SJSA1 (cell line): Measurements from ENCODE around the gene PTPRD. TPM values are rescaled to one million over a fixed set of nuclear protein-coding genes. Genes with fewer than 3 reads are reported as not detected.

Source experiments
- DNase-seq, 2 experiments: peaks; one replicate each; pipeline ENCODE4 v3.0.0-alpha.2; 2015 to 2020; ENCODE audit warnings: low spot score in 2 of 2, low read depth in 1 of 2
- H3K27ac ChIP-seq: fragments of 250-450 bp; sonication (Bioruptor Pico); 2 replicates; pipeline ENCODE4 v1.5.1; 2020; ENCODE audit warnings: mild to moderate bottlenecking, moderate library complexity
- H3K27me3 ChIP-seq: fragments of 250-450 bp; sonication (Bioruptor Pico); replicated peaks from 2 replicates; pipeline ENCODE4 v1.5.1; 2020; ENCODE audit warnings: mild to moderate bottlenecking, moderate library complexity
- H3K36me3 ChIP-seq: fragments of 250-450 bp; sonication (Bioruptor Pico); 2 replicates; pipeline ENCODE4 v1.5.1; 2020; ENCODE audit warnings: mild to moderate bottlenecking
- H3K4me1 ChIP-seq: fragments of 250-450 bp; sonication (Bioruptor Pico); replicated peaks from 2 replicates; pipeline ENCODE4 v1.6.1; 2021; ENCODE audit warnings: mild to moderate bottlenecking
- H3K4me3 ChIP-seq: fragments of 250-450 bp; sonication (Bioruptor Pico); 2 replicates; pipeline ENCODE4 v1.5.1; 2020; ENCODE audit warnings: mild to moderate bottlenecking
- H3K9me3 ChIP-seq: fragments of 250-450 bp; sonication (Bioruptor Pico); replicated peaks from 2 replicates; pipeline ENCODE4 v1.5.1; 2020; ENCODE audit warnings: mild to moderate bottlenecking
- total RNA-seq: library from RNA; depleted of rRNA; stranded (reverse); fragments of >200 nt; shearing (Covaris generic); gene quantifications from 2 replicates; pipeline ENCODE4 v1.2.3, GENCODE V29; 2014

PTPRD gene
- total RNA-seq, 1 experiment from 2014 or later: not detected

DNA sequence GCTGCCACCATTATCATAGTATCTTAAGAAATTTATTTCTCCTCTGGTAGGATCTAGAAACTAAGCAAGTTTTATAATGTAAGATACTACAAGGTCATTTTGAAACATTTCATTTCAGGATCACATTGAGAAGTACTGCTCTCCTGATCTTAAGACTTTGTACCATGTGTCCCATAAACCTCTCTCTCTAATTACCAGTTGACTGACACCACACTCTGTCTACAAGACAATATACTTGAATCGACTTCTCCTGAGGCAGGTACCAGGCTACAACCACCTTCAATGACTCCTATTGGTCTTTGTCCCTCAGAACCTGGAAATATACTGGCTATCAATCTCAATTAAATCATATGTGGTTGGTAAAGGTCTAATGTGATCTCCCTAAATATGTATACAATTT lies 597.0 kb downstream of the PTPRD start:
- H3K27ac ChIP-seq: no peak overlapping the region
- H3K27me3 ChIP-seq: no peaks in the 10 kb centered on the region
- no peak for DNase-seq
- H3K36me3 ChIP-seq: no peaks in the 10 kb centered on the region
- H3K9me3 ChIP-seq: no peaks in the 10 kb centered on the region
- H3K4me1 ChIP-seq: no peaks in the 10 kb centered on the region
- no peak overlapping the region for H3K4me3 ChIP-seq

DNA sequence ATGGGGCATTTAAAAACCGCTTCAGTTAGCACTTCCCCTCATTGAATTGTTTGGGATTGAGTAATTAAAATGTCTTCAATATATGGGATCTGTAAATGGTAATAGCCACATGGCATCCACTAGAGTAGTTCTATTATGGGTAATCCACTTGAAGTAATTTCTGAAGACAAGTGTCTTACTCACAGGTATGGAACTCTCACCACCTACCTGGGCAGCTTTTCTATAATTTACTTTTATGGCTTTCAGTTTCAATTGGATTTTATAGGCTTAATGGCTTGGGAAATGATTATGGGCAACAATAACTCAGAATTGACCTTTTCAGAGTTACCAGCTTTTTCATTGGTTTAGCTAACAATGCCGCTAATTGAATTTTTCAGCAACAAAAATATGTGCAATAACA lies 597.9 kb downstream of the PTPRD start:
- Histone ChIP-seq H3K36me3 (no peaks in the 10 kb centered on the region), H3K27ac (no peak overlapping the region), H3K27me3 (no peaks in the 10 kb centered on the region), H3K4me1 (no peaks in the 10 kb centered on the region), H3K4me3 (no peak overlapping the region), H3K9me3 (no peaks in the 10 kb centered on the region)
- DNase-seq: no peak

DNA sequence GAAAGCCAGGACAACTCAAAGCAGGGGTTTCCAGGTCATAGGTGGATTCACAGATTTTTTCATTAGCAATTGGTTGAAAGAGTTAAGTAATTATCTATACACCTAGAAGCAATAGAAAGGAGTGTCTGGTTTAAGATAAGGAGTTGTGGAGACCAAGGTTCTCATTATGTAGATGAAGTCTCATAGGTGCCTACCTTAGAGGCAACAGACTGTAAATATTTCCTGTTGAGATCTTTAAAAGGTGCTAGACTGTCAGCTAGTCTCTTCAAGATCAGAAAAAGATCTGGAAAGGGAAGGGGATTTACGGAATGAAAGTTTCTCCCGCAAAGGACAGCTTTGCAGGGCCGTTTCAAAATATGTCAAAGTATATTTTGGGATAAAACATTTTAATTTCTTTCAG lies 603.4 kb downstream of the PTPRD start:
- DNase-seq: no peak
- H3K9me3 ChIP-seq: no peaks in the 10 kb centered on the region
- H3K27me3 ChIP-seq: no peaks in the 10 kb centered on the region
- H3K4me1 ChIP-seq: no peaks in the 10 kb centered on the region
- no peaks in the 10 kb centered on the region for H3K36me3 ChIP-seq
- no peak overlapping the region for H3K27ac ChIP-seq
- no peak overlapping the region for H3K4me3 ChIP-seq

DNA sequence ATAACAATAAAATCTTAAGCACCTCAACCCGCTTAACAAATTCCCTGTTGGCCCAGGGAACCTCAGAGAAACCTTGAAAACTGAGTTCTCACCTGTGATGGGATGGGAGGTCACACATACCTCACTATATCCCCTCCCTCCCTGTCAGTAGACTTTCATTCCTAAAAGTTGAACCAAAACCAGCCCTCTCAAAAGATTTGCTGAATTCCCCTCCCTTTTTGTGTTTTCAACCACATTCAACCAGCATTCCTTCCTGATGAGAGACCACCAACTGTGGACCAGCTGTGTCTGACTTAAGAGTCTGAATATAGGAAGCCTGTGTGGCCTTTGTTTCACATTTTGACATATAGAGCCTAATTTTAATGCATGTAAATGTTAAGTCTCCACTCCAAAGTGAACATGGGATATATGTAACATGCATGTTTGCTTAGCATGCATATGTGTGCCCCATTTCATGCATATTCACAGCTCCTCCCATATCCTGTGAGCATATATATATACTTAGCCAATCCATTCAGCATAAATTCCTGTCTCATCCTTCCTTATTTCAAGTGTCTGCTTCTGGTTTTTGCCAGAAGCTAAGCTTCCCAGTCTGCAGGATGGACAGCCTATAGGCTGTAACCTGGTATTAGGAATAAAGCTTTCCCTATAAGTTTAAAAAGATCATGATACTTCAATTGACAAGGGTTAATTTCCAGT lies 604.6 kb downstream of the PTPRD start:
- DNase-seq: no peak
- no peaks in the 10 kb centered on the region for H3K9me3 ChIP-seq
- no peak overlapping the region for H3K27ac ChIP-seq
- H3K27me3 ChIP-seq: no peaks in the 10 kb centered on the region
- H3K36me3 ChIP-seq: no peaks in the 10 kb centered on the region
- no peaks in the 10 kb centered on the region for H3K4me1 ChIP-seq
- no peak overlapping the region for H3K4me3 ChIP-seq

DNA sequence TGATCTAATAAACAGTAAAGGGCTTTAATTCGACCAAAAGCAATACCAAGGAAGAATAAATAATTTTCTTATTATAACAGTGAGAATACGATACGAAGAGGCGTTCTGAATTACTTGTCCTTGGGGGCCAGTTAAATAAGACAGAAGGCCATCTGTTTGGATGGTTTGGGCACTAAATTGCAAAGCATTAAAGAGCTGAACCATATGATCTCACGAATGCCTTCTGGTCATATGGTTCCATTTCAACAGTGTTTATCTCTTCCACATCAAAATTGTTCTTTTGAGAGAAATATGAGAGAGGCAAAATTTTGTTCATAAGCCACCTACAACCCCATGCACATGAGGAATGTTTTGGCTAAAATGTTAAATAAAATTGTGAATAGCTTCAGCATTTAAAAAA lies 605.4 kb downstream of the PTPRD start:
- H3K36me3 ChIP-seq: no peaks in the 10 kb centered on the region
- DNase-seq: no peak
- no peak overlapping the region for H3K27ac ChIP-seq
- no peaks in the 10 kb centered on the region for H3K4me1 ChIP-seq
- H3K4me3 ChIP-seq: no peak overlapping the region
- H3K27me3 ChIP-seq: no peaks in the 10 kb centered on the region
- H3K9me3 ChIP-seq: no peaks in the 10 kb centered on the region

DNA sequence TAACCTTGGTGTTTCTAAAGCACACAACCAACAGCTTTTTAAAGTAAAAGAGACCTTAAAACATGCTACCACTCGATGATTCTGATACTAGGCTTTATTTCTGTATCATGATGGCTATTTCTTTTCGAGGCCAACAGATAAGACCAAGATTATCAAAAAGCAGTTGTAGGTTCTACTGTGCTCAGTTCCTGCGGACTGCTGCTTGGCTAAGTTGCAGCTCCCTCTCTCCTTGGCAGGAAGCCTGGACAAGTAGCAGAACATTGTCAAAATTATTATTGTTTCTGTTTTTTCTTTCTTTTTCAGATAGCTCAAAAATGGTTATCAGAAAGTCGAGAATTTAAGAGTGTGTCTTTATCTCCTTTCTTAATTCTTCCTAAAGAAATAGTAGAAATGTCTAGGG lies 607.6 kb downstream of the PTPRD start:
- no peak overlapping the region for H3K4me3 ChIP-seq
- DNase-seq: no peak

DNA sequence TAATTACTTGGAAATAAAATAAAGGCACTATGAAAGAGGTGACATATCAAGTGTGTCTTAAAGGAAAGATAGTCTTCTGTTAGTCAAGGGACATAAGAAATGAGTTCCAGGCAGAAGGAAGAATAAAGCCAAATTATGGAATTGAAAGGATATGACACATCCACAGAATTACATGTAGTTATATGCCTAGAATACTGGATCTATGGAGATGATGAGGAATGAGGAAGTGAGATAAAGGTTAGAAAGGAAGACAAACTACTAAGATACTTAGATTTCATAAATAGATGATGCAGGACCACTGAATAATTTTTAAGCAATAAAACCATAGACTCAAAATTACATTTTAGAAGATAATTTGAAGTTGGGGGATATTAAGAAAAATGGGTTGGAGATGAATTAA lies 609.8 kb downstream of the PTPRD start:
- Histone ChIP-seq H3K4me1 (no peaks in the 10 kb centered on the region), H3K27me3 (no peaks in the 10 kb centered on the region), H3K4me3 (no peak overlapping the region), H3K36me3 (no peaks in the 10 kb centered on the region), H3K27ac (no peak overlapping the region), H3K9me3 (no peaks in the 10 kb centered on the region)
- no peak for DNase-seq

More for the DNA sequence above, 607.6 kb downstream of the PTPRD start:
- Histone ChIP-seq H3K9me3 (no peaks in the 10 kb centered on the region), H3K27ac (no peak overlapping the region), H3K27me3 (no peaks in the 10 kb centered on the region), H3K36me3 (no peaks in the 10 kb centered on the region), H3K4me1 (no peaks in the 10 kb centered on the region)

DNA sequence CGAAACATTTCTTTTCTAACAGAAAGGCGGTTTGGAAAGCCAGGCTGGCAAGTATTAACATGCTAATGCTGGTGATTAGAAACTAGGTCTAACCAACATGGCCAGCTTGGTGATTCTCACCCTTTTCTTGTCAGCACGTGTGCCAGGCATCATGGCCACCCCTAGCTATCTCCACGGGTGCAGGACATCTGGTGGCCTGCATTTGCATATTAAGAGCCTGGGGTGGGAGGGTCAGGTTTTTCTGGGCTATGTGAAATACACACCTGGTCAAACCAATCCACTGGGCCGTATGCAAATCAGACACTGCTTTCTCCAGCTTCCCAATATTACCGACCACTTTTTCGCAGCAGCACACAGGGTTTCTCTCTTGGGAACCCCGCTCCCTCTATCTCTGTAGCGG lies 612.1 kb downstream of the PTPRD start:
- Histone ChIP-seq H3K27me3 (no peaks in the 10 kb centered on the region), H3K36me3 (no peaks in the 10 kb centered on the region), H3K27ac (no peak overlapping the region), H3K4me3 (no peak overlapping the region), H3K4me1 (no peaks in the 10 kb centered on the region), H3K9me3 (no peaks in the 10 kb centered on the region)
- DNase-seq: no peak

DNA sequence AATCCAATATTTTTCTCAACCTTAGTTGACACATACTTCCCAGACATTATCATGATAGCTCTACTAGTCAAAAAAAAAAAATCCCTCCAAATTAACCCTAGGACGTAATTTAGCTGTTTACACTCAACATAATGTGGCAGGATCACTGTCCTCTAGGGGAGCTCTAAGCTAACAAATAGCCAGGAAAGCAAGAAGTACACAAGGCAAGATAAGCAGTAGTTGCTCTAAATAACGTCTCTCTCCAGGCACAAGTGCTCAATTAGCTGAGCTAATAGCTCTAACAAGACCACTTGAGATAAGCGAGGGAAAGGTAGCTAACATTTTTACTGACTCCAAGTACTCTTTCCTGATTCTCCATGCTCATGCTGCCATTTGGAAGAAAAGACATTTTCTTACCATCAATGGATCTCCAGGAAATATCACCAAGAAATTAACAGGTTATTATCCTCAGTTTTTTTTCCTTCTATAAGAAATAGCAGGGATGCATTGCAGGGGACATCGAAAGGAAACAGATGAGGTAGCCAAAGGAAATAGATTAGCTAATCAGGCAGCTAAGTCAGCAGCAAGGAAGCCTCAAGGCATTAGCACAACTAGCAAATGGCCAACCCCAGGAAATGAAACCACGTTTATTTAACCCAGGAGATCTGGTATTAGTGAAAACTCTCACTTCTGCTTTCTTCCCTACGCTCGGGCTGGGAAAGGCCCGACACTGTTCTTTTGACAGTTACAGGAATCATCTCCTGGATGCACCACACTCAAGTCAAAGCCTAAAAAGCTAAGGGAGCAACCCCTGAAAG lies 614.1 kb downstream of the PTPRD start:
- Histone ChIP-seq H3K36me3 (no peaks in the 10 kb centered on the region), H3K27ac (no peak overlapping the region), H3K27me3 (no peaks in the 10 kb centered on the region), H3K4me1 (no peaks in the 10 kb centered on the region), H3K4me3 (no peak overlapping the region), H3K9me3 (no peaks in the 10 kb centered on the region)
- no peak for DNase-seq

DNA sequence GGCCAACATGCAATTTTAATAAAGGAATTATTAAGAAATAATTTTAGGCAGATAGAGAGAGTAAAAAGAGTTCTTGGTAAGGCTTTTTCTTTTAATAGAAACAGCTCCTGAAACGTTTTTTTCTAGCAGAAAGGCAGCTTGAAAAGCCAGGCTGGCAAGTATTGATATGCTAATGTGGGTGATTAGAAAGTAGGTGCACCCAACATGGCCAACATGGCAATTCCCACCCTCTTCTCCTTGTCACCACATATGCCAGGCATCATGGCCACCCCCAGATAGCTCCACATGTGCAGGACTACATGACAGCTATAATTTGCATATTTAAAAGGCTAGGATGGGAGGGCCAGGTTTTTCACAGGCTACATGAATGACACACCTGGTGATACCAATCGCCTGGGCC lies 615.2 kb downstream of the PTPRD start:
- Histone ChIP-seq H3K9me3 (no peaks in the 10 kb centered on the region), H3K36me3 (no peaks in the 10 kb centered on the region), H3K4me1 (no peaks in the 10 kb centered on the region), H3K27ac (no peak overlapping the region), H3K27me3 (no peaks in the 10 kb centered on the region), H3K4me3 (no peak overlapping the region)
- no peak for DNase-seq

DNA sequence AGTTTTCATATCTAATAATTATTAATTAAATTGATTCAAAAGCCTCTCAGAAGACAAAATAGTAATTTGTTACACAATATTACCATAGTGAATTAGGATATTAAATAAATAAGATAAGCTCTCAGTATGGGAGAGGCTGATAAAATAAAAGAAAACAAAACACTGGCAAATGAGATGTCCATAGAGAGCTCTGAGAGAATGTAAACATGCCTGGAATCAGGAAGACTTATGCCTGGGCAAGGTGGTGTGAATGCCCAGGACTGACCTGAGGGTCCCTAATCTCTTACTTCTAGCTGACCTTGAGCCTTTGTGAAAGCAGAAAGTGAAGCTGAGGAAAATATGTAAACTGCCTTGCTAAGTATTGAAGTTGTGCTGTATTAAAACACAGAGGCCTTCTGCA lies 616.5 kb downstream of the PTPRD start:
- H3K4me1 ChIP-seq: no peaks in the 10 kb centered on the region
- H3K27me3 ChIP-seq: no peaks in the 10 kb centered on the region
- no peaks in the 10 kb centered on the region for H3K9me3 ChIP-seq
- no peaks in the 10 kb centered on the region for H3K36me3 ChIP-seq
- H3K4me3 ChIP-seq: no peak overlapping the region
- DNase-seq: no peak
- no peak overlapping the region for H3K27ac ChIP-seq

DNA sequence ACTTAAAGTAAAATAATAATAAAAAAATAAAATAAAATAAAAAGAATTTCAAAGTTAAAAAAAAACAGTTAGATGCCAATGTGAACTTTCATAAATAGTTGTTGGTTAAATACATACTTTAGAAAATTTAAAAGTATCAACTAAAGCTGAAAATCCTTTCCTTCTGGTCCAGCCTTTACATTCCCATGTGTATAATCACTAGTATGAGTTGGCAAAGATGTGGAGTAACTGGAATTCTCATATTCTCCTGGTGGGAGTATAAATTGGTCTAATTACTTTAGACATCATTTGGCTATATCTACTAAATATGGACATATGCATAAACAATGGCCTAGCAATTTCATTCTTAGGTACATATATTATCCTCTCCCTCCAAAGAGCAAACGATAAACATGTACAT lies 619.9 kb downstream of the PTPRD start:
- Histone ChIP-seq H3K27me3 (no peaks in the 10 kb centered on the region), H3K27ac (no peak overlapping the region), H3K4me3 (no peak overlapping the region), H3K9me3 (no peaks in the 10 kb centered on the region), H3K36me3 (no peaks in the 10 kb centered on the region), H3K4me1 (no peaks in the 10 kb centered on the region)
- no peak for DNase-seq

DNA sequence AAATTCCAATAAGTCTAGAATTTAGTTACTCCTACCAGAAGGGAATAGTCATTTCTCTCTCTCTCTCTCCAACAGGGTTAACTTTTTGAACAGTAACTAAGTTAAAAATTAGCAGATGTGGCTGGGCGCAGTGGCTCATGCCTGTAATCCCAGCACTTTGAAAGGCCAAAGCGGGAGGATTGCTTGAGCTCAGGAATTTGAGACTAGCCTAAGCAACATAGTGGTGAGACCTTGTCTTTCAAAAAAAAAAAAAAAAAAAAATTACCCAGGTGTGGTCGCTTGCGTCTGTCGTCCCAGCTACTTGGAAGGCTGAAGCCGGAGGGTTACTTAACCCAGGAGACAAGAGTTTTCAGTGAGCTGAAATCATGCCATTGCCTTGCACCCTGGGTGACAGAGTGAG lies 639.7 kb downstream of the PTPRD start:
- Histone ChIP-seq H3K4me1 (no peaks in the 10 kb centered on the region), H3K27me3 (no peaks in the 10 kb centered on the region), H3K4me3 (no peak overlapping the region), H3K36me3 (no peaks in the 10 kb centered on the region), H3K27ac (no peak overlapping the region), H3K9me3 (no peaks in the 10 kb centered on the region)
- no peak for DNase-seq

DNA sequence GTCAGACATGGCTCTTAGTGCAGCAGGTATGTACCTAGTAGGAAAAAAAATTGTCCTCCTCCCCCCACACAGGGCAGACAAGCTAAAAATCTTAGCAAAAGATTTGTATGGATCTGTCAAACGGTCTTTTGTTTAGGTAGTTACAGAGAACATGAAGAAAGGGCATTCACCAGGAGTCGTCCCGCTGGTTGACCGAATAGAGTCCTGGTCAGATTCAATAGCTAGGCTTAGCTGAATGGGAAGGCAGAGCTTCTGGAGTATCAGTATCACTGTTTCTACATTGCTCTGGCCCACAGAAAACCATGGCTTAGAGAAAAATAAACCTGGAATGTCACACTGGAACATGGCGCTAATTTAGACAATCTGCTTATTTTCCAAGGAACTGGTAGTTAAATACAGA lies 642.3 kb downstream of the PTPRD start:
- Histone ChIP-seq H3K27me3 (no peaks in the 10 kb centered on the region), H3K9me3 (no peaks in the 10 kb centered on the region), H3K27ac (no peak overlapping the region), H3K36me3 (no peaks in the 10 kb centered on the region), H3K4me1 (no peaks in the 10 kb centered on the region), H3K4me3 (no peak overlapping the region)
- no peak for DNase-seq
